Common myeloid progenitor, CD34-positive (primary cell): ENCODE results near the gene MAP2K2.

Source experiments
- CTCF ChIA-PET: fragments of 350-600 bp; sonication (Branson Sonifier 250); formaldehyde crosslinking; loops from one replicate; lab custom pipeline; 2021; ENCODE audit warnings: antibody characterized with exemption; lab: Charles Lee
- POLR2A ChIA-PET: fragments of 350-600 bp; sonication (Branson Sonifier 250); formaldehyde crosslinking; loops from one replicate; lab custom pipeline; 2021; ENCODE audit warnings: antibody characterized with exemption; lab: Charles Lee
- DNase-seq, 3 donors: peaks; one replicate each; pipeline versions ENCODE4 v3.0.0 to v3.0.0-alpha.2; 2013
- H3K27ac ChIP-seq, 2 experiments: 1 replicate in 1 of 2; 2 replicates in 1 of 2; pipeline ENCODE4 v1.7.0; 2013; ENCODE audit warnings: inconsistent platforms in 2 of 2, low read length in 2 of 2, mild to moderate bottlenecking in 2 of 2, low read depth in 1 of 2, moderate library complexity in 1 of 2; ENCODE audit not compliant: severe bottlenecking in 2 of 2, insufficient read depth in 1 of 2, poor library complexity in 1 of 2
- H3K27me3 ChIP-seq, 5 experiments: replicated peaks in 2 of 5; 1 replicate in 3 of 5; 2 replicates in 2 of 5; pipeline versions ENCODE4 v1.6.1 to v1.7.0; 2013; ENCODE audit warnings: low read length in 4 of 5, mild to moderate bottlenecking in 2 of 5, moderate library complexity in 2 of 5, inconsistent platforms in 1 of 5; ENCODE audit not compliant: insufficient read depth in 5 of 5, control insufficient read depth in 4 of 5
- H3K36me3 ChIP-seq, 4 experiments: 1 replicate in 2 of 4; 2 replicates in 2 of 4; pipeline versions ENCODE4 v1.6.1 to v1.7.0; 2013; ENCODE audit warnings: low read length in 3 of 4, control low read depth in 1 of 4, mild to moderate bottlenecking in 1 of 4; ENCODE audit not compliant: control insufficient read depth in 4 of 4, insufficient read depth in 4 of 4
- H3K4me1 ChIP-seq, 4 experiments: 1 replicate in 3 of 4; 2 replicates in 1 of 4; pipeline versions ENCODE4 v1.6.1 to v1.7.1; 2013; ENCODE audit warnings: low read length in 3 of 4, mild to moderate bottlenecking in 3 of 4, control low read depth in 1 of 4, inconsistent platforms in 1 of 4, moderate library complexity in 1 of 4; ENCODE audit not compliant: control insufficient read depth in 4 of 4, insufficient read depth in 4 of 4; ENCODE audit errors: control extremely low read depth in 1 of 4
- H3K4me3 ChIP-seq, 7 experiments: 1 replicate in 4 of 7; 2 replicates in 3 of 7; pipeline versions ENCODE4 v1.5.1 to v1.7.0; 2013; ENCODE audit warnings: mild to moderate bottlenecking in 7 of 7, low read length in 6 of 7, moderate library complexity in 6 of 7, inconsistent platforms in 2 of 7, low read depth in 2 of 7, control low read depth in 1 of 7; ENCODE audit not compliant: insufficient read depth in 4 of 7, control insufficient read depth in 1 of 7; ENCODE audit errors: extremely low read depth in 1 of 7
- H3K9me3 ChIP-seq, 5 experiments: 1 replicate in 4 of 5; 2 replicates in 1 of 5; pipeline versions ENCODE4 v1.6.1 to v1.7.1; 2013; ENCODE audit warnings: low read length in 4 of 5, mild to moderate bottlenecking in 2 of 5, inconsistent platforms in 1 of 5, low read depth in 1 of 5, moderate library complexity in 1 of 5; ENCODE audit not compliant: control insufficient read depth in 4 of 5, insufficient read depth in 2 of 5; ENCODE audit errors: control extremely low read depth in 1 of 5
- WGBS: methylation state at CpG from one replicate; pipeline ENCODE4 v1.1.5; 2013; ENCODE audit not compliant: insufficient coverage; 5-methylcytosine and 5-hydroxymethylcytosine counted together

MAP2K2 gene

DNA sequence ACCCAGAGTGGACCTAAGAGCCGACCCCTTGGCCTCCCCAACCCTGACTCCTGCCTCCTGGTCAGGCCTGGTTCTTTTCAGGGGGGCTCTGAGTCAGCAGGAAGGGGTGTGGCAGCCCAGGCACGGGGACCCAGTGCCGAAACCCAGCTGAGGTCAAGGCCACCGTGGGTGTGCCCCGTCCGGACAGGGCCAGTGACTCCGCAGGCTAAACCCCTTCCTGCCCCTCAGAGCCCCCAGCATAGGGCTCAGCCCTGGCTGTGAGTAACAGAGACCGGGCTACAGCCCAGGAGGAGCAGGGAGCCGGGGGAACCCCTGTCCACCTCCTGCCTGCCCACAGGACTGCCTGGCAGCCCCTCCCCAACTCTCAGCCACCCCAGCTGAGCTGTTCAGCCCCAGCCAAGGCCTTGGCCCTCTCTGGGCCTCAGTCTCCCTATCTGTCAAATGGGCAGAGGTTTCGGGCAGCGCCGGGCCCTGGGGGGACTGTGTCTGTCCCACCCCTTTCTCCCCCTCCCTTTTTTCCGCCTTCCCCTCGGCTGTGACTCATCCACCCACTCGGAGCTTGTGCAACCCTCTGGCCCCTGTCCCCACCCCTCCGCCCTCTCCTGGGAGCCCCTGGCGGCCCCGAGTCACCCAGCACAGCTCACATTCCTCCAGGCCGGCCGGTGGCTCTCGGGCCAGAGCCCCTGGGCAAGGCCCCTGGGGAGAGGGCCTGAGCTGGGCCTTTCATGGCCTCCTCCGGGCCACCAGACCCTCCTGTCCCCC is 65.8 kb downstream of the MAP2K2 start:
- POLR2A ChIA-PET, result interaction anchor here (1.3 kb wide), 1 partner anchor 16 kb away, joined by 5 read pairs; no protein-coding TSS in a partner anchor
- Histone ChIP-seq H3K27ac (peak overlapping the region; percentile 40 to 74), H3K4me1 (peaks cover 0 to 32% (median 24%) of the 10 kb centered on the region in 4 experiments), H3K27me3 (no peaks in the 10 kb centered on the region), H3K9me3 (no peaks in the 10 kb centered on the region), H3K4me3 (no peak overlapping the region), H3K36me3 (peaks cover 10 to 58% (median 27%) of the 10 kb centered on the region in 4 experiments)
- CTCF ChIA-PET, result interaction anchor here (0.6 to 0.9 kb wide), 2 partner anchors 65 to 195 kb away, joined by 3 read pairs; no protein-coding TSS in a partner anchor
- 64% methylated on average over 18 of the region's 22 CpGs for WGBS
- DNase-seq, result peak; percentile 58 to 84 (median 83)

- DNase-seq, result no peak
- ChIA-PET CTCF (no interaction called here), POLR2A (interaction anchor here (0.6 kb wide), 1 partner anchor 71 kb away, joined by 3 read pairs; no protein-coding TSS in a partner anchor)
- H3K36me3 ChIP-seq, result peaks cover 11 to 57% (median 37%) of the 10 kb centered on the region in 4 experiments
- H3K27ac ChIP-seq, result no peak overlapping the region
- peaks cover 0 to 34% (median 28%) of the 10 kb centered on the region in 4 experiments for H3K4me1 ChIP-seq
- 95% methylated on average over 8 of the region's 20 CpGs for WGBS
- no peaks in the 10 kb centered on the region for H3K27me3 ChIP-seq
- H3K4me3 ChIP-seq, result no peak overlapping the region
- H3K9me3 ChIP-seq, result no peaks in the 10 kb centered on the region
Measured at GRCh38 chr19:4055209-4055552, 68.7 kb downstream of the MAP2K2 start.

DNA sequence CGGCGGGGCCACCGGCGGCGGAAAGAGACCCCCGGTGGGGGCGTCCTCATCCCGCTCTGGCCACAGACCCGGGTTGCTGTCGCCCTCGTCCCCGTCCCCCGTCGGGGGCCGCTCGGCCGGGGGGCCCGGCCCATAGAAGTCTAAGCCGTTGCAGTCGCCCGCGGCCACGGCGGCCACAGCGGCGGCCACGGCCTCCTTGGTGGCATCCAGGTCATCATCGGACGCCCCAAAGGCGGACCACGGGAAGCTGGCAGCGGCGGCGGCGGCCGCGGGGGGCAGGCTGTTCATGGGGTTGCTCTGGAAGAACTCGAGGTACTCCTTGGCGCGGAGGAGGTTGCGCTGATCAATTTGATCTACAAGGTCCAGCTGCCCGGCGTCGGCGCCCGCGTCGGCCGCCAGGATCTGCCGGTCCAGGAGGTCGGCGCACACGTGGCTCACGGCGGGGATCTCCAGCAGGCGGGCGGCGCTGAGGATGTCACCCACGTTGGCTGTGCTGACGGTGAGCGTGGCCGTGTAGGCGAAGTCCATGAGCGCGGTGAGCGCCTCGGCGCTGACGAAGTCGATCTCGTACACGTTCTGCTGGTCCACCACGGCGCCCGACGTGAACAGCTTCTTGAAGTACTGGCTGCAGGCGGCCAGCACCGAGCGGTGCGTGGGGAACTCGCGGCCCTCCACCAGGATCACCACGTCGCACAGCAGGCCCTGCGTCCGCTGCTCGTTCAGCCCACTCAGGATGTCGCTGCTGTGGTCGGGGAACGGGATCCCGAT is 69.3 kb downstream of the MAP2K2 start:
- Histone ChIP-seq H3K27me3 (no peaks in the 10 kb centered on the region), H3K4me1 (peaks cover 0 to 32% (median 26%) of the 10 kb centered on the region in 4 experiments), H3K9me3 (no peaks in the 10 kb centered on the region), H3K27ac (no peak overlapping the region), H3K36me3 (peaks cover 11 to 60% (median 40%) of the 10 kb centered on the region in 4 experiments), H3K4me3 (no peak overlapping the region)
- 97% methylated on average over 82 of the region's 91 CpGs for WGBS
- CTCF ChIA-PET, result no interaction called here
- DNase-seq, result no peak
- POLR2A ChIA-PET, result interaction anchor here (0.6 kb wide), 1 partner anchor 71 kb away, joined by 3 read pairs; no protein-coding TSS in a partner anchor

GRCh38 chr19:4053423-4054324 is 70.2 kb downstream of the MAP2K2 start:
- Histone ChIP-seq H3K27ac (no peak overlapping the region), H3K9me3 (no peaks in the 10 kb centered on the region), H3K36me3 (peaks cover 11 to 66% (median 45%) of the 10 kb centered on the region in 4 experiments), H3K4me3 (no peak overlapping the region), H3K4me1 (peaks cover 0 to 24% (median 18%) of the 10 kb centered on the region in 4 experiments), H3K27me3 (no peaks in the 10 kb centered on the region)
- CTCF ChIA-PET, result no interaction called here
- POLR2A ChIA-PET, result no interaction called here
- DNase-seq, result no peak
- WGBS, result 93% methylated on average over 72 of the region's 82 CpGs

GRCh38 chr19:4052993-4053422 is 70.9 kb downstream of the MAP2K2 start:
- ChIA-PET POLR2A (no interaction called here), CTCF (no interaction called here)
- H3K27me3 ChIP-seq, result no peaks in the 10 kb centered on the region
- no peaks in the 10 kb centered on the region for H3K9me3 ChIP-seq
- H3K27ac ChIP-seq, result peak overlapping the region; percentile 25 to 29
- WGBS, result 70% methylated on average over 13 of the region's 13 CpGs
- no peak for DNase-seq
- H3K4me1 ChIP-seq, result peaks cover 0 to 17% (median 14%) of the 10 kb centered on the region in 4 experiments
- H3K4me3 ChIP-seq, result peak overlapping the region in 1 of 7 experiments; percentile 25
- H3K36me3 ChIP-seq, result peaks cover 11 to 69% (median 48%) of the 10 kb centered on the region in 4 experiments

DNA sequence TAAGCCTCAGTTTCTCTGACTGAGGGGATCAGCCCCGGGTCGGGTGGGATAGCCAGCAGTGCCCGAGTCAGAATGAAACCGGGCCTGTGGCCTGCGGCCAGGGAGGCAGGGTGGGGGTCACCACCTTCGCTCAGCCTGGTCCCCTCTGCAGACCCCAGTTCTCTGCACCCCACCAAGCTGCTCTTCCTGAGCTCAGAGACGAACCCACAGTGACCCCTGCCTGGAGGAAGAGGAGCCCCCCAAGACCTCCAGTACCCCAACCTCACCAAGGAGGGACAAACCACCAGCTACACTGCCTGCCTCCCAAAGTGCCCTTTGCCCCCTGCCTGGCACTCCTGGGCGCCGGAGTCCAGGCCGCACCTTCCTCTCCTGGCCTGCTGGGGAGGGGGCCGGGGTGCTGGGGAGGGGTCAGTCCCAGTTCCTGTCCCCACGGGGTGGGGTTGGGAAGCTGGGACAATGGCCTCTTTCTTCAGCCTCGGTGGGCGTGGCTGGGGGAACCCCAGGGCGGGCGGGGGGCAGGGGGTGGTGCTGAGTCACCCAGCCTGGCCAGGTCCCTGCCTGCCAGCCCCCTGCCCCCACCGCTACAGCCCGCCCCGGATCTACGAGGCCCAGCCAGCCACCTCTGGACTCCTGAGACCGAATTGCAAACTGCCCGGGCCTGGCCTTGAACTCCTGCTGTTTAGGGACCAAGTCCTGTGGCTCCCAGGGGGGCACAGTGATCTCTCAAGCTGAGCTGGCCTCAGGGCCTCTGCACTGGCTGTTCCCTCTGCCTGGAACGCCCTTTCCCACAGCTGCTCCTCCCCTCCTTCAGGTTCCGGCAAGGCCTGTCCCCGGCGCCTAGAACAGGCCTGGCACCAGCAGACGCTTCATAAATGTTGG is 71.6 kb downstream of the MAP2K2 start:
- H3K4me3 ChIP-seq, result peak overlapping the region in 1 of 7 experiments; percentile 25
- H3K27ac ChIP-seq, result peak overlapping the region; percentile 25 to 29
- H3K36me3 ChIP-seq, result peaks cover 11 to 66% (median 50%) of the 10 kb centered on the region in 4 experiments
- ChIA-PET CTCF (no interaction called here), POLR2A (no interaction called here)
- peaks cover 0 to 15% (median 13%) of the 10 kb centered on the region in 4 experiments for H3K4me1 ChIP-seq
- WGBS, result 30% methylated on average over 10 of the region's 27 CpGs
- DNase-seq, result peak in 2 of 3 donors; percentile 58 to 62
- no peaks in the 10 kb centered on the region for H3K27me3 ChIP-seq
- H3K9me3 ChIP-seq, result no peaks in the 10 kb centered on the region
